GM23338 (cell line): ENCODE measurements around the gene DEDD2. TPM values are rescaled to one million over a fixed set of nuclear protein-coding genes. Genes with fewer than 3 reads are reported as not detected.

ENCODE experiments used
- ATAC-seq: fragments of 200-7000 bp; cut with Tn5 transposase; 3 replicates; pipeline ENCODE4 v1.9.1; 2020
- DNase-seq: peaks from one replicate; pipeline ENCODE4 v3.0.0-alpha.2; 2015; ENCODE audit warnings: low spot score
- H2AFZ ChIP-seq: fragments of 200-600 bp; sonication (generic); 2 replicates; pipeline ENCODE4 v1.8.0; 2016; ENCODE audit warnings: antibody characterized with exemption, mild to moderate bottlenecking, moderate library complexity
- H3F3A ChIP-seq: fragments of 200-600 bp; sonication (generic); replicated peaks from 2 replicates; pipeline ENCODE4 v1.8.0; 2017; ENCODE audit warnings: antibody characterized with exemption, mixed run types, low read depth
- H3K27ac ChIP-seq: fragments of 200-600 bp; sonication (generic); 2 replicates; pipeline ENCODE4 v1.6.1; 2016; ENCODE audit warnings: low read depth
- H3K27me3 ChIP-seq: fragments of 200-600 bp; sonication (generic); 2 replicates; pipeline ENCODE4 v1.8.0; 2016; ENCODE audit warnings: mild to moderate bottlenecking, mixed run types, moderate library complexity; ENCODE audit not compliant: insufficient read depth
- H3K36me3 ChIP-seq: fragments of 200-600 bp; sonication (generic); 2 replicates; pipeline ENCODE4 v1.8.0; 2016; ENCODE audit warnings: mild to moderate bottlenecking; ENCODE audit not compliant: insufficient read depth
- H3K4me1 ChIP-seq: fragments of 200-600 bp; sonication (generic); 2 replicates; pipeline ENCODE4 v1.8.0; 2016; ENCODE audit warnings: mild to moderate bottlenecking, moderate library complexity; ENCODE audit not compliant: insufficient read depth
- H3K4me2 ChIP-seq: fragments of 200-600 bp; sonication (generic); 2 replicates; pipeline ENCODE4 v1.7.1; 2017; ENCODE audit warnings: mixed run types
- H3K4me3 ChIP-seq: fragments of 200-600 bp; sonication (generic); 2 replicates; pipeline ENCODE4 v1.6.1; 2016; ENCODE audit warnings: mixed run types
- H3K79me2 ChIP-seq: fragments of 200-600 bp; sonication (generic); replicated peaks from 2 replicates; pipeline ENCODE4 v1.8.0; 2017; ENCODE audit warnings: mild to moderate bottlenecking; ENCODE audit not compliant: insufficient read depth
- H3K9me2 ChIP-seq: fragments of 200-600 bp; sonication (generic); 2 replicates; pipeline ENCODE4 v1.8.0; 2017; ENCODE audit not compliant: insufficient read depth
- H4K20me1 ChIP-seq: fragments of 200-600 bp; sonication (generic); replicated peaks from 2 replicates; pipeline ENCODE4 v1.8.0; 2017; ENCODE audit warnings: mild to moderate bottlenecking; ENCODE audit not compliant: insufficient read depth
- H3K27ac Mint-ChIP-seq: 2 replicates; pipeline ENCODE4 v1.8.0; 2020; ENCODE audit warnings: inconsistent platforms, mild to moderate bottlenecking, moderate library complexity, mixed read lengths
- H3K27me3 Mint-ChIP-seq: 3 replicates; pipeline ENCODE4 v1.8.0; 2022; ENCODE audit warnings: low read depth, mild to moderate bottlenecking, moderate library complexity, mixed read lengths, inconsistent platforms; ENCODE audit not compliant: insufficient read depth, poor library complexity
- H3K36me3 Mint-ChIP-seq: 3 replicates; pipeline ENCODE4 v1.8.0; 2021; ENCODE audit warnings: low read depth, mild to moderate bottlenecking, inconsistent platforms, moderate library complexity, mixed read lengths
- H3K4me1 Mint-ChIP-seq: 3 replicates; pipeline ENCODE4 v1.8.0; 2020; ENCODE audit warnings: mild to moderate bottlenecking, inconsistent platforms, mixed read lengths
- H3K4me3 Mint-ChIP-seq: 3 replicates; pipeline ENCODE4 v1.8.0; 2021; ENCODE audit warnings: moderate library complexity, mild to moderate bottlenecking, inconsistent platforms, mixed read lengths
- H3K9me3 Mint-ChIP-seq: 3 replicates; pipeline ENCODE4 v1.8.0; 2020; ENCODE audit warnings: moderate library complexity, mild to moderate bottlenecking, inconsistent platforms, mixed read lengths
- EZH2phosphoT487 ChIP-seq: fragments of 200-600 bp; sonication (generic); IDR thresholded peaks from one replicate; pipeline ENCODE4 v1.8.1; 2018; ENCODE audit warnings: antibody characterized with exemption; ENCODE audit not compliant: unreplicated experiment
- REST ChIP-seq: IDR thresholded peaks from one replicate; pipeline ENCODE4 v1.6.1; 2018; ENCODE audit warnings: antibody characterized with exemption; ENCODE audit not compliant: unreplicated experiment
- ZNF114 ChIP-seq: fragments of 250-450 bp; sonication (Bioruptor Pico); IDR thresholded peaks from 2 replicates; pipeline ENCODE4 v1.5.0; 2020; ENCODE audit warnings: mild to moderate bottlenecking, moderate library complexity
- polyA plus RNA-seq: library from polyadenylated mRNA; unstranded; fragments of >200 nt; fragmentation: Nextera tagmentation; extraction: Ambion mirVana; gene quantifications from 2 replicates; pipeline ENCODE4 v1.2.1, GENCODE V29; 2016
- total RNA-seq: library from RNA; depleted of rRNA; stranded (reverse); fragments of >200 nt; shearing (Covaris generic); gene quantifications from 2 replicates; pipeline ENCODE4 v1.2.3, GENCODE V29; 2014
- TF ChIP-seq, protein P1 (sequence below), 2 experiments: fragments of 200-600 bp in 1 of 2; sonication (generic) in 1 of 2; conservative IDR thresholded peaks; 2 replicates each; pipeline versions ENCODE4 v1.5.1 to v1.6.1; 2016 to 2017; ENCODE audit warnings: antibody characterized with exemption in 2 of 2, low read depth in 2 of 2, mild to moderate bottlenecking in 2 of 2, moderate library complexity in 1 of 2
- TF ChIP-seq, protein P2 (sequence below): IDR thresholded peaks from 2 replicates; pipeline ENCODE4 v1.6.1; 2016; ENCODE audit warnings: antibody characterized with exemption
- TF ChIP-seq, protein P3 (sequence below): fragments of 250-450 bp; sonication (Bioruptor Pico); IDR thresholded peaks from 2 replicates; pipeline ENCODE4 v1.5.0; 2020; ENCODE audit warnings: mild to moderate bottlenecking, moderate library complexity

DEDD2 gene
- total and polyA plus RNA-seq, 2 experiments from 2014 or later: 23.4 to 63.0 TPM

DNA sequence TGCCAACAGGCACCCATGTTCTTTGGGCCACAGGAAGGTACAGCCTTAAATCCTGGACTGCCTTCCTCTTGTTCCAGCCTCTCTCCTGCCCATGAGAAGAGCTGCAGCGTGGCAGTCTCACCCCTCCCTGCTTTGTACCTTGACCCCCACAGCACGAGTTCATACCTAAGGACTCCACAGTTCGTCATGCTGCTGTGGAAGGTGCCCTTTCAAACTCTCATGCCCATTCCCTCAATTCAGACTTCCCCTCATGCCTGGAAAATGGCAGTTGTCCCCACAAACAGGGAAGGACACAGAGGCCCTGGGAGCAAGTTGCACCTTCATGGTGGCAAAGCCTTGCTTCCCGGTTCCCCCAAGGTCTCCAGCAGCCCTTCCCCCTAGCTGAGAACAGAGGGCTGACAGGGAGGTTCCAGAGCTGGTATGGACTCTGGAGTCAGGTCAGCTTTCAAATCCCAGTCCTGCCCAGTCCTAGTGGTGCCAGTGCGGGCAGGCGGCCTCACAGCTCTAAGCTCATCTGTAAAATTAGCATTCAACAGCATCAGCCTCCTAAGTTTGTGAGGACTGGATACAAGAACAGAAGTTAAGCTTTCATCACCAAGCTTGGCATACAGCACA lies 16.3 kb upstream of the DEDD2 start:
- Mint-ChIP-seq H3K4me1 (no peaks in the 10 kb centered on the region), H3K4me3 (no peak overlapping the region), H3K36me3 (peaks cover 68% of the 10 kb centered on the region), H3K9me3 (no peaks in the 10 kb centered on the region; the same call in 2 of the 3 replicates), H3K27me3 (peaks cover 11% of the 10 kb centered on the region), H3K27ac (no peak overlapping the region)
- ATAC-seq: no peak
- H3K36me3 ChIP-seq: no peaks in the 10 kb centered on the region; the same call in 1 of the 2 replicates
- H3K79me2 ChIP-seq: no peaks in the 10 kb centered on the region
- peaks cover 19% of the 10 kb centered on the region; the same call in 1 of the 2 replicates for H3F3A ChIP-seq
- H3K27ac ChIP-seq: no peak overlapping the region
- TF ChIP-seq REST (no peak), ZNF114 (CRISPR knock-in tag) (no peak), EZH2phosphoT487 (no peak)
- TF ChIP-seq, protein P1, sequence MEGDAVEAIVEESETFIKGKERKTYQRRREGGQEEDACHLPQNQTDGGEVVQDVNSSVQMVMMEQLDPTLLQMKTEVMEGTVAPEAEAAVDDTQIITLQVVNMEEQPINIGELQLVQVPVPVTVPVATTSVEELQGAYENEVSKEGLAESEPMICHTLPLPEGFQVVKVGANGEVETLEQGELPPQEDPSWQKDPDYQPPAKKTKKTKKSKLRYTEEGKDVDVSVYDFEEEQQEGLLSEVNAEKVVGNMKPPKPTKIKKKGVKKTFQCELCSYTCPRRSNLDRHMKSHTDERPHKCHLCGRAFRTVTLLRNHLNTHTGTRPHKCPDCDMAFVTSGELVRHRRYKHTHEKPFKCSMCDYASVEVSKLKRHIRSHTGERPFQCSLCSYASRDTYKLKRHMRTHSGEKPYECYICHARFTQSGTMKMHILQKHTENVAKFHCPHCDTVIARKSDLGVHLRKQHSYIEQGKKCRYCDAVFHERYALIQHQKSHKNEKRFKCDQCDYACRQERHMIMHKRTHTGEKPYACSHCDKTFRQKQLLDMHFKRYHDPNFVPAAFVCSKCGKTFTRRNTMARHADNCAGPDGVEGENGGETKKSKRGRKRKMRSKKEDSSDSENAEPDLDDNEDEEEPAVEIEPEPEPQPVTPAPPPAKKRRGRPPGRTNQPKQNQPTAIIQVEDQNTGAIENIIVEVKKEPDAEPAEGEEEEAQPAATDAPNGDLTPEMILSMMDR (conservative IDR thresholded peaks at IDR 0.05; ENCODE audit: low read depth in 2 of 2): no peak
- TF ChIP-seq, protein P2, sequence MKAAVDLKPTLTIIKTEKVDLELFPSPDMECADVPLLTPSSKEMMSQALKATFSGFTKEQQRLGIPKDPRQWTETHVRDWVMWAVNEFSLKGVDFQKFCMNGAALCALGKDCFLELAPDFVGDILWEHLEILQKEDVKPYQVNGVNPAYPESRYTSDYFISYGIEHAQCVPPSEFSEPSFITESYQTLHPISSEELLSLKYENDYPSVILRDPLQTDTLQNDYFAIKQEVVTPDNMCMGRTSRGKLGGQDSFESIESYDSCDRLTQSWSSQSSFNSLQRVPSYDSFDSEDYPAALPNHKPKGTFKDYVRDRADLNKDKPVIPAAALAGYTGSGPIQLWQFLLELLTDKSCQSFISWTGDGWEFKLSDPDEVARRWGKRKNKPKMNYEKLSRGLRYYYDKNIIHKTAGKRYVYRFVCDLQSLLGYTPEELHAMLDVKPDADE: no peak
- TF ChIP-seq, protein P3, sequence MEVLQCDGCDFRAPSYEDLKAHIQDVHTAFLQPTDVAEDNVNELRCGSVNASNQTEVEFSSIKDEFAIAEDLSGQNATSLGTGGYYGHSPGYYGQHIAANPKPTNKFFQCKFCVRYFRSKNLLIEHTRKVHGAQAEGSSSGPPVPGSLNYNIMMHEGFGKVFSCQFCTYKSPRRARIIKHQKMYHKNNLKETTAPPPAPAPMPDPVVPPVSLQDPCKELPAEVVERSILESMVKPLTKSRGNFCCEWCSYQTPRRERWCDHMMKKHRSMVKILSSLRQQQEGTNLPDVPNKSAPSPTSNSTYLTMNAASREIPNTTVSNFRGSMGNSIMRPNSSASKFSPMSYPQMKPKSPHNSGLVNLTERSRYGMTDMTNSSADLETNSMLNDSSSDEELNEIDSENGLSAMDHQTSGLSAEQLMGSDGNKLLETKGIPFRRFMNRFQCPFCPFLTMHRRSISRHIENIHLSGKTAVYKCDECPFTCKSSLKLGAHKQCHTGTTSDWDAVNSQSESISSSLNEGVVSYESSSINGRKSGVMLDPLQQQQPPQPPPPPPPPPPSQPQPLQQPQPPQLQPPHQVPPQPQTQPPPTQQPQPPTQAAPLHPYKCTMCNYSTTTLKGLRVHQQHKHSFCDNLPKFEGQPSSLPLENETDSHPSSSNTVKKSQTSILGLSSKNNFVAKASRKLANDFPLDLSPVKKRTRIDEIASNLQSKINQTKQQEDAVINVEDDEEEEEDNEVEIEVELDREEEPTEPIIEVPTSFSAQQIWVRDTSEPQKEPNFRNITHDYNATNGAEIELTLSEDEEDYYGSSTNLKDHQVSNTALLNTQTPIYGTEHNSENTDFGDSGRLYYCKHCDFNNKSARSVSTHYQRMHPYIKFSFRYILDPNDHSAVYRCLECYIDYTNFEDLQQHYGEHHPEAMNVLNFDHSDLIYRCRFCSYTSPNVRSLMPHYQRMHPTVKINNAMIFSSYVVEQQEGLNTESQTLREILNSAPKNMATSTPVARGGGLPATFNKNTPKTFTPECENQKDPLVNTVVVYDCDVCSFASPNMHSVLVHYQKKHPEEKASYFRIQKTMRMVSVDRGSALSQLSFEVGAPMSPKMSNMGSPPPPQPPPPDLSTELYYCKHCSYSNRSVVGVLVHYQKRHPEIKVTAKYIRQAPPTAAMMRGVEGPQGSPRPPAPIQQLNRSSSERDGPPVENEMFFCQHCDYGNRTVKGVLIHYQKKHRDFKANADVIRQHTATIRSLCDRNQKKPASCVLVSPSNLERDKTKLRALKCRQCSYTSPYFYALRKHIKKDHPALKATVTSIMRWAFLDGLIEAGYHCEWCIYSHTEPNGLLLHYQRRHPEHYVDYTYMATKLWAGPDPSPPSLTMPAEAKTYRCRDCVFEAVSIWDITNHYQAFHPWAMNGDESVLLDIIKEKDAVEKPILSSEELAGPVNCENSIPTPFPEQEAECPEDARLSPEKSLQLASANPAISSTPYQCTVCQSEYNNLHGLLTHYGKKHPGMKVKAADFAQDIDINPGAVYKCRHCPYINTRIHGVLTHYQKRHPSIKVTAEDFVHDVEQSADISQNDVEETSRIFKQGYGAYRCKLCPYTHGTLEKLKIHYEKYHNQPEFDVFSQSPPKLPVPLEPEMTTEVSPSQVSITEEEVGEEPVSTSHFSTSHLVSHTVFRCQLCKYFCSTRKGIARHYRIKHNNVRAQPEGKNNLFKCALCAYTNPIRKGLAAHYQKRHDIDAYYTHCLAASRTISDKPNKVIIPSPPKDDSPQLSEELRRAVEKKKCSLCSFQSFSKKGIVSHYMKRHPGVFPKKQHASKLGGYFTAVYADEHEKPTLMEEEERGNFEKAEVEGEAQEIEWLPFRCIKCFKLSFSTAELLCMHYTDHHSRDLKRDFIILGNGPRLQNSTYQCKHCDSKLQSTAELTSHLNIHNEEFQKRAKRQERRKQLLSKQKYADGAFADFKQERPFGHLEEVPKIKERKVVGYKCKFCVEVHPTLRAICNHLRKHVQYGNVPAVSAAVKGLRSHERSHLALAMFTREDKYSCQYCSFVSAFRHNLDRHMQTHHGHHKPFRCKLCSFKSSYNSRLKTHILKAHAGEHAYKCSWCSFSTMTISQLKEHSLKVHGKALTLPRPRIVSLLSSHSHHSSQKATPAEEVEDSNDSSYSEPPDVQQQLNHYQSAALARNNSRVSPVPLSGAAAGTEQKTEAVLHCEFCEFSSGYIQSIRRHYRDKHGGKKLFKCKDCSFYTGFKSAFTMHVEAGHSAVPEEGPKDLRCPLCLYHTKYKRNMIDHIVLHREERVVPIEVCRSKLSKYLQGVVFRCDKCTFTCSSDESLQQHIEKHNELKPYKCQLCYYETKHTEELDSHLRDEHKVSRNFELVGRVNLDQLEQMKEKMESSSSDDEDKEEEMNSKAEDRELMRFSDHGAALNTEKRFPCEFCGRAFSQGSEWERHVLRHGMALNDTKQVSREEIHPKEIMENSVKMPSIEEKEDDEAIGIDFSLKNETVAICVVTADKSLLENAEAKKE (CRISPR knock-in tag): no peak
- H3K27me3 ChIP-seq: no peaks in the 10 kb centered on the region
- peaks cover 19% of the 10 kb centered on the region; the same call in 1 of the 2 replicates for H4K20me1 ChIP-seq
- no peak overlapping the region for H3K4me3 ChIP-seq
- no peak for DNase-seq
- no peak overlapping the region for H3K4me2 ChIP-seq
- H3K4me1 ChIP-seq: no peaks in the 10 kb centered on the region
- H3K9me2 ChIP-seq: no peaks in the 10 kb centered on the region
- no peak overlapping the region for H2AFZ ChIP-seq
